Neutrophil (primary cell): Measurements from ENCODE around the gene RFFL.
A peak's percentile ranks its signal among the peaks of the same experiment; 100 is the strongest.
"Not testable (repeated sequence)": the region's sequence is repeated elsewhere in the genome, so short reads cannot be mapped to it uniquely, and the experiment has no call there.

Source experiments
- H3K27ac ChIP-seq: fragments of 200-600 bp; sonication (generic); 2 replicates; pipeline ENCODE4 v1.5.1; 2016; ENCODE audit warnings: mild to moderate bottlenecking, moderate library complexity
- H3K27me3 ChIP-seq: fragments of 200-600 bp; sonication (generic); 2 replicates; pipeline ENCODE4 v1.6.0; 2016; ENCODE audit warnings: mild to moderate bottlenecking
- H3K36me3 ChIP-seq: fragments of 200-600 bp; sonication (generic); 2 replicates; pipeline ENCODE4 v1.5.1; 2017
- H3K4me1 ChIP-seq, 2 experiments: fragments of 200-600 bp in 1 of 2; sonication (generic) in 1 of 2; 1 replicate in 1 of 2; 2 replicates in 1 of 2; pipeline versions ENCODE4 v1.5.1 to v1.6.1; 2013 to 2016; ENCODE audit warnings: low read depth in 1 of 2, low read length in 1 of 2, mild to moderate bottlenecking in 1 of 2, moderate library complexity in 1 of 2; ENCODE audit not compliant: control insufficient read depth in 1 of 2, insufficient read depth in 1 of 2
- H3K4me3 ChIP-seq, 2 experiments: fragments of 200-600 bp in 1 of 2; sonication (generic) in 1 of 2; 1 replicate in 1 of 2; 2 replicates in 1 of 2; pipeline ENCODE4 v1.5.1; 2013 to 2016; ENCODE audit warnings: low read depth in 1 of 2, low read length in 1 of 2, mild to moderate bottlenecking in 1 of 2, moderate library complexity in 1 of 2
- H3K9me3 ChIP-seq: fragments of 200-600 bp; sonication (generic); 2 replicates; pipeline ENCODE4 v1.5.1; 2016
- TF ChIP-seq, protein P1 (sequence below): fragments of 200-600 bp; sonication (generic); IDR thresholded peaks from 2 replicates; pipeline ENCODE4 v1.5.1; 2016; ENCODE audit warnings: antibody characterized with exemption

RFFL gene

DNA sequence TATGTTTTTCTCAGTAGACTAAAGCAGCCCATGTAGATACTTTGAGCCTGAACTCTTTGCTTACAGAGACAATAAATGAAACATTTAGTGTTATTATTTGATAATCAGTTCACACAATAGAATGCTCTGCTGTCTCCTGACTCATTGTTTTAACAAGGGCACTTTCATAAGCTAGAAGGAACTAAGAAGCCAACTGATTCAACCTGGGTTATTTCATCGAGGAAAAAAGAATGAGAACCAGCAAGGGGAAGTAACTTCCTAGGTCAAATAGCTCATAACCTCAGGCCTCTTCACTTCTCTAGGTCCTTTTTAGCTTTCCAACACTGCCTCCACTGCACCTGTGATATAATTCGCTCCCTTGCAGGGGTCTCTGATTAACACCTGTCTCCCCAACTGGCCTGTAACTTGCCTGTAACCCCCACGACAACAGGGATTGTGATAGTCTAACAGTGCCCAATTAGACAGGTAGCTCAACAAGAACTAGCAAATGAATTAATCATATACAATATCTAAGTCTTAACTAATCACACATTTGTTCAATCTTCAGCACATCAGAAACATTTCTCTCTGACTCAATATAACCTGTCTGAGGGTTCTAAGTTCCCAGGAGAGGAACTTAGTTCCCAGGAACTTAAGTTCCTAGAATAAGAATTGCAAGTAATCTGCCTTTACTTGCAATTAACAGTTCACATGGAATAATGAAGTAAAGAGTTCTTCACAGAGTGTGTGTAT, 34.8 kb downstream of the RFFL start:
- Histone ChIP-seq H3K4me3 (no peak overlapping the region), H3K4me1 (peaks cover 19 to 22% of the 10 kb centered on the region in 2 experiments), H3K36me3 (peaks cover 31% of the 10 kb centered on the region), H3K9me3 (no peaks in the 10 kb centered on the region), H3K27ac (peak overlapping the region; percentile 77), H3K27me3 (no peaks in the 10 kb centered on the region)
- TF ChIP-seq, protein P1, sequence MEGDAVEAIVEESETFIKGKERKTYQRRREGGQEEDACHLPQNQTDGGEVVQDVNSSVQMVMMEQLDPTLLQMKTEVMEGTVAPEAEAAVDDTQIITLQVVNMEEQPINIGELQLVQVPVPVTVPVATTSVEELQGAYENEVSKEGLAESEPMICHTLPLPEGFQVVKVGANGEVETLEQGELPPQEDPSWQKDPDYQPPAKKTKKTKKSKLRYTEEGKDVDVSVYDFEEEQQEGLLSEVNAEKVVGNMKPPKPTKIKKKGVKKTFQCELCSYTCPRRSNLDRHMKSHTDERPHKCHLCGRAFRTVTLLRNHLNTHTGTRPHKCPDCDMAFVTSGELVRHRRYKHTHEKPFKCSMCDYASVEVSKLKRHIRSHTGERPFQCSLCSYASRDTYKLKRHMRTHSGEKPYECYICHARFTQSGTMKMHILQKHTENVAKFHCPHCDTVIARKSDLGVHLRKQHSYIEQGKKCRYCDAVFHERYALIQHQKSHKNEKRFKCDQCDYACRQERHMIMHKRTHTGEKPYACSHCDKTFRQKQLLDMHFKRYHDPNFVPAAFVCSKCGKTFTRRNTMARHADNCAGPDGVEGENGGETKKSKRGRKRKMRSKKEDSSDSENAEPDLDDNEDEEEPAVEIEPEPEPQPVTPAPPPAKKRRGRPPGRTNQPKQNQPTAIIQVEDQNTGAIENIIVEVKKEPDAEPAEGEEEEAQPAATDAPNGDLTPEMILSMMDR = no peak

GRCh38 chr17:35028097-35028496, 35.4 kb downstream of the RFFL start:
- not testable (repeated sequence) for H3K4me3 ChIP-seq
- peak overlapping the region; percentile 77 for H3K27ac ChIP-seq

GRCh38 chr17:35025541-35025940, 38.0 kb downstream of the RFFL start:
- Histone ChIP-seq H3K36me3 (peaks cover 43% of the 10 kb centered on the region), H3K27me3 (no peaks in the 10 kb centered on the region), H3K9me3 (no peaks in the 10 kb centered on the region), H3K27ac (no peak overlapping the region), H3K4me3 (no peak overlapping the region), H3K4me1 (peaks cover 38 to 48% of the 10 kb centered on the region in 2 experiments)
- TF ChIP-seq, protein P1 = no peak

More at GRCh38 chr17:35028097-35028496, 35.4 kb downstream of the RFFL start:
- H3K27me3 ChIP-seq, H3K9me3 ChIP-seq: not testable (repeated sequence)
- peaks cover 25 to 28% of the 10 kb centered on the region in 2 experiments for H3K4me1 ChIP-seq
- H3K36me3 ChIP-seq = peaks cover 32% of the 10 kb centered on the region

GRCh38 chr17:35023538-35023937, 40.0 kb downstream of the RFFL start:
- peaks cover 30 to 42% of the 10 kb centered on the region in 2 experiments for H3K4me1 ChIP-seq
- no peaks in the 10 kb centered on the region for H3K27me3 ChIP-seq
- TF ChIP-seq, protein P1 = no peak
- H3K27ac ChIP-seq = peak overlapping the region; percentile 81
- no peaks in the 10 kb centered on the region for H3K9me3 ChIP-seq
- H3K4me3 ChIP-seq = no peak overlapping the region
- H3K36me3 ChIP-seq = peaks cover 63% of the 10 kb centered on the region

- Histone ChIP-seq H3K4me3 (no peak overlapping the region), H3K27me3 (no peaks in the 10 kb centered on the region), H3K27ac (peak overlapping the region; percentile 81), H3K36me3 (peaks cover 72% of the 10 kb centered on the region), H3K4me1 (peaks cover 23 to 33% of the 10 kb centered on the region in 2 experiments), H3K9me3 (no peaks in the 10 kb centered on the region)
- TF ChIP-seq, protein P1 = no peak
Measured at GRCh38 chr17:35022536-35023063, 40.9 kb downstream of the RFFL start.
